HG03575 (cell line): Measurements from ENCODE around the gene SYNDIG1.
"Not testable (repeated sequence)": the region's sequence is repeated elsewhere in the genome, so short reads cannot be mapped to it uniquely, and the experiment has no call there.

Source experiments
- ATAC-seq: cut with Tn5 transposase; IDR thresholded peaks from one replicate; pipeline ENCODE4 v1.9.1; 2021; ENCODE audit not compliant: unreplicated experiment, insufficient number of reproducible peaks, low FRiP score; ENCODE audit errors: extremely low read depth

Gene SYNDIG1

DNA sequence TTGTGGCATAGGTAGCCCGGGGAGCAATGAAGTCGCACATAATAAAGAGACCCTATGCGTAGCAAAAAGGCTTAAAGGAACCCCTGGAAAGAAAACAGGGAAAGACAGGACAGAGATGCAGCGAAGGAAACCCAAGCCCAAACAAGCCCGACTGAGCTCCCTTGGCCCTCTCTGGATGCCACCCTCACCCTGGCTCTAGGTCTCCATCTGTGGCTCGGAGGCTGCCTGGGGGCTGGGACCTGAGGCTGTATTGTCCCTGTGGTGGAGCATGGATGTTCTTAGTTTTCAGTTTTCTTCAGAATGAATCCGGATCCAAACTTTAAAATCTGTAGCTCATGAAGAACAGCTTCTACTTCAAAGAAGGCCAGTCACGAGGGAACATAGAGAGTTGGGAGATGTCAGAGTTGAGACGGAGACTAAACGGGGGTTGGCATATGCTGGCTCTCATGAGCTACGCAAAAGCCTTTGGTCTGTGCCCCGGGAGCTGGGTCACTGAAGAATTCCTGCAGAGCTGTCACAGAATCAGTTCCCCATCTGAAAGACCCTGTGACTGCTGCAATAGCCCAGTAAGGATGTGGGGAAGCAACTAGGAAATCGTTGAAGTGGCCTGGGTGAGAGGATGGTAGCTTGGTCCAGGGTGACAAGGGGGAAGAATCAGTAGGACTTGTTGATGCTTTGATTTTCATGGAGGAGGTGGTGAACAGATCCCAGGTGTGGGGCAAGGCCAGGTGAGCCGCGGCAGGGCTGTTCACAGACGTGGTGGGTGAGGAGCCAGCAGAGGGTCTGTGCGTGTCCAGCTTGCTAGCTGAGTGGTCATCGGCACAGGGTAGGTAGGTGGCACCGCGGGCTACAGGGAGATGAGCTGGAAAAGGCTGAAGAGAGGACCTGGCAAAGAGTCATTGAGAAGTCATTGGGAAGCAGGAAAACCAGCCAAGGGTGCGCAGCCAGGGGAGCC, 35.2 kb downstream of the SYNDIG1 start:
- ATAC-seq: no peak

GRCh38 chr20:24506146-24506545, 36.7 kb downstream of the SYNDIG1 start:
- ATAC-seq: no peak

- no peak for ATAC-seq
These were observed 37.3 kb downstream of the SYNDIG1 start for GRCh38 chr20:24506696-24507095.

DNA sequence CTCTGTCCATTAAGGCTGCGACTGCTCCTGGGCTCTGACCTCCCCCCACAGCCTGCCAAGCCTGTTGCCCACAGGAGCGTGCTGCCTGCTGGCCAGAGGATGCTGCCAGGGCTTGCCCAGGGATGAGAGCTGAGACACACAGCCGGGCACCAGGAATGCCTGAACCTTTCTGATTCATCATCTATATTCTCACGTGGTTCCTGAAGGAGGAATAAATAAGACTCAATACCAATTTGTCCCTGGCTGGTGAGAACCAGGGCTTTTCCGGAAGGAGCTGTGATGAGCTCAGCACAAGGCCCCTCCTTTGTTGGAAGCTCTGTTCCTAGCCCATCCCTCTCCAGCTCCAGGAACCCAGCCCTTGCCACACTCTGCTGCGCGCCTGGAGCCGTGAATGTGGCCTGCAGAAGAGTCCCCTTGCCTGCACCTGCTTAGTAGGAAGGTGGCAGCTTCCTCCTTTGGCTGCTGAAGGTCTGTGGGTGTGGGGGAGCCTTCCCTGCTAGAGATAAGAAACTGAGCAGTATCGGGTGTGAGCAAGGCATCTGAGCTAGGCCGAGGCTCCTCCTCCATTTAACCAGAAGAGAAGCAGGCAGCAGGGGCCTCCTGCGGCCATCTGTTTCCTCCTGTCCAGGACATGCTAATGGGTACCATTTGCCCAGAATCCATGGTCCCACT, 37.9 kb downstream of the SYNDIG1 start:
- ATAC-seq: no peak

DNA sequence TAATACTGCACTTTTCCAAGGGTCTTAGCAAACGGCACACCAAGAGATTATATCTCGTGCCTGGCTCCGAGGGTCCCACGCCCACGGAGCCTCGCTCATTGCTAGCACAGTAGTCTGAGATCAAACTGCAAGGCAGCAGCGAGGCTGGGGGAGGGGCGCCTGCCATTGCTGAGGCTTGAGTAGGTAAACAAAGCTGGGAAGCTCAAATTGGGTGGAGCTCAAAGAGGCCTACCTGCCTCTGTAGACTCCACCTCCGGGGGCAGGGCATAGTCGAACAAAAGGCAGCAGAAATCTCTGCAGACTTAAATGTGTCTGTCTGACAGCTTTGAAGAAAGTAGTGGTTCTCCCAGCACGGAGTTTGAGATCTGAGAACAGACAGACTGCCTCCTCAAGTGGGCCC, 43.0 kb downstream of the SYNDIG1 start:
- not testable (repeated sequence) for ATAC-seq

DNA sequence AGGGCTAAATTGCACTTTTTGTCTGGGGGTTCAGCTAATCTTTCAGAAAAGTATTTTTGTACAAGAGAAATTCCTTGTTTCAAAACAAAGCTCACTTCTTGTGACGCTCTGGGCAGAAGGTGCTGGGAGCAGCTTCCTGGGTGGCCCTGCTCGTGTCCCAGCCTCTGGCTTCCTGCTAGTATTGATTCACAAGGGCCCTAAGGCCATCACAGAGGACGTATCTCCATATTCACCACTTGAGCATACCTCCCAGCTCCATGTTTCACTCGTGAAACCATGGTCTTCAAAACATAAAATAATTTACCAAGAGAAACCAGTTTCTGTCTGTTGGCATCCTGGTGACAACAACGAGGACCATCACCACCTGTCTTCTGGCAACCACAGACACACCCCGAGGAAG, 49.1 kb downstream of the SYNDIG1 start:
- ATAC-seq: no peak

- no peak for ATAC-seq
These were observed 50.0 kb downstream of the SYNDIG1 start for GRCh38 chr20:24519476-24519875.

DNA sequence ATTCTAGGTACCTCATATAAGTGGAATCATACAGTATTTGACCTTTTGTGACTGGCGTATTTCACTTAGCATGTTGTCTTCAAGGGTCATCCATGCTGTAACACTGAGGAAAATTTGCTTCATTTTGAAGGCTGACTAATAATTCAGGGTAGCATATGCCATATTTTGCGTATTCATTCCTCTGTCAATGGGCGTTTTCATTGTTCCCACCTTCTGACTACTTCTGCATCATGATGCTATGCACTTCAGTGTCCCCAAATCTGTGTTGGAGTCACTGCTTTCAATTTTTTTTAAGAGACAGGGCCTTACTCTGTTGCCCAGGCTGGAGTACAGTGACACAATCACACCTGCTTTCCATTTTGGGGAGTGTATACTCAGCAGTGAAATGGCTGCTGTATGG, 51.6 kb downstream of the SYNDIG1 start:
- ATAC-seq: no peak

DNA sequence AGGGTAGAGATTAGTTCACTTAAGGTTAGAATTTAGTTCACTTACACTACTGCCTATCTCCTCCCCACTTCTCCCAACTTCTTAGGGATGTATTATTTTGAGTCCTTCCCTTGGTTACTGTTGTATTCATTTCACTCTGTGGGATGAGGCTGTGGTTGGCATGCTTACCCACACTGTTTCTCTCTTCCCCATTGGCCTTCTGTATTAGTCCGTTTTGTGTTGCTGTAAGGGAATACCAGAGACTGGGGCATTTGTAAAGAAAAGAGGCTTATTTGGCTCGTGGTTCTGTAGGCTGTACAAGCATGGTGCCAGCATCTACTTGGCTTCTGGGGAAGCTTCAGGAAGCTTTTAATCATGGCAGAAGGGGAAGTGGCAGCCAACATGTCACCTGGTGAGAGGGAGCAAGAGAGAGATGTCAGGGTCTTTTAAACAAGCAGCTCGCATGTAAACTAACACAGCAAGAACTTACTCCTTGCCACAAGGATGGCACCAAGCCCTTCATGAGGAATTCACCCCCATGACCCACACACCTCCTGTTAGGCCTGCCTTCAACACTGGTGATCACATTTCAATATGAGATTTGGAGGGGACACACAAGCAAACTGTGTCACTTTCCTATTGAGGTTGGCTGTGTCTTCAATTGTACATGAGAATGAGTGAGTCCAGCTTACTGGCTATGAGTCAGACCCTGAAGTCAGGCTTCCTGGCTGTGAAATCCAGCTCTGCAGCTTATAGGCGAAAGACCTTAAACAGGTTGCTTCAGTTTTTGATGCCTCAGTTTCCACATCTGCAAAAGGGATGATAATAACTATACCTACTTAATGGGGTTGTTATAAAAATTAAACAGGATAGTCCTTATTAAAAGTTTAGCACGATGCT, 53.3 kb downstream of the SYNDIG1 start:
- ATAC-seq: no peak

- no peak for ATAC-seq
These were observed 54.2 kb downstream of the SYNDIG1 start for GRCh38 chr20:24523661-24524060.

GRCh38 chr20:24528583-24529368, 59.3 kb downstream of the SYNDIG1 start:
- no peak for ATAC-seq

DNA sequence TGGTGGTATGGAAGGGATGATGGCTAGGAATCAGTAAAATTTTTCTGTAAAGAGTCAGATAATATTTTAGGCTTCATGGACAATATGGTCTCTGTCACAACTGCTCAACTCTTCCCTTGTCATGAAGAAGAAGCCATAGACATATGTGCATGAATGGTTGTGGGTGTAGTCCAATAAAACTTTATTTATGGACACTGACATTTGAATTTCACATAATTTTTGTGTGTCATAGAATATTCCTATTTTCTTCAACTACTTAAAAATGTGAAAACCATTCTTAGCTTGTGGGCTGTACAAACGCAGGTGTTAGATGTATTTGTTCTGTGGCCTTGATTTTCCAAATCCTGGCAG, 59.9 kb downstream of the SYNDIG1 start:
- no peak for ATAC-seq

- ATAC-seq: no peak
These were observed 60.8 kb downstream of the SYNDIG1 start for GRCh38 chr20:24530131-24530680.

GRCh38 chr20:24531202-24531601, 61.8 kb downstream of the SYNDIG1 start:
- ATAC-seq: no peak

DNA sequence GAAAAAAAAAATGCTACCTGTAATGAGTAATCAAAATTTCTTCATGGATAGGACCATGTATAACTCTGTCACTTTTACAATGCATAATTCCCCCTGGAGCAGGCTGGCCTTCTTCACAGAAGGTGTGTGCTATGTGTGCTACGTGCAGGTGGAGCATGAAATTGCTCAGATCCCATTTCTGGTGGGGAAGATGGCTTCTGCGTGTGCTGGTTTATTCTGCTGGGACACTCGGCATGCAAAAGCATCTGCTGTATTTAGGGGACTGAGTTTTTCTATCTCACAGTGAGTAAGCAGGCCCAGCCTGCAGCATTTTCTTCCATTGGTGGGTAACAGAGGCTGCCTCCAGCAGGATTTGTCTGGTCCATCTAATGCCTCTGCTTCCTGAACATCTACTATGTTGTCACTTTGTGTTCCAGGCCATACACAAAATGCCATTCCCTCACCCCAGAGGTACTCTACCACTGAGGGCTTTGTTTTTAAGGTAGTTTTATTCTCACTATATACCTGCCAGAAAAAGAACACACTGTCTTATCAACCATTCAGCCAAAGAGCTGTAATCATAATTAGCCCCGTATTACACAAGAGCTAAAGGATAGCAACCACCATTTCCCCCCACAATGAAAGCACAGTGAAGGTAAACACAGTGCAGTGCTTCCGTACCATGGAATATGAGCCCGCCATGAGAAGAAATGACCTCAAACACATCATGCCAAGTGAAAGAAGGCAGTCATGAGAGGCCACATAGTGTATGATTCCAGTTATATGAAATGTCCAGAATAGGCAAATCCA, 62.4 kb downstream of the SYNDIG1 start:
- ATAC-seq: no peak

GRCh38 chr20:24533449-24533848, 64.0 kb downstream of the SYNDIG1 start:
- ATAC-seq: no peak

DNA sequence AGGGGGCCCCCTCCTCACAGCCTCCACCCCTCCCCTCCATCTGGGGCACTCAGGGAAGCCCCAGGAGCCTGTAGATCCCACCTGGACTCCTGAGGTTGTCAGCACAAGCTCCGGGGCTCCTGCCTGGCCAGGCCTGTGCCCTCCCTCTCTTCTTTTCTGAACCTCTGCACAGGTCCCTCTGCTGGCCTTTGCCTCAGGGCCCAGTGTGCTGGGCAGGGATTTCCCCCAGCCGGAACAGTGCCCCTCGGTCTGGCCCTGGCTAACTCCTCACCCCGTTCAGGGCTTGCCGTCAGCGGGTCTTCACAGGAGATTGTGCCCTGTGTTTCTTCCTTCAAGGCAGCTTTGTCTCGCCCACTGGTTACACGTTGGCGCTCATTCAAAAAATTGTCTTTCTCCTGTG, 64.9 kb downstream of the SYNDIG1 start:
- no peak for ATAC-seq
